Activated T-cell treated with anti-CD3 and anti-CD28 coated beads, Interleukin-2, amount 50 U/mL, for 48 hours (primary cell): ENCODE results near the gene LIPM.
"Not testable (repeated sequence)": the region's sequence is repeated elsewhere in the genome, so short reads cannot be mapped to it uniquely, and the experiment has no call there.

Source experiments
- DNase-seq, 2 experiments: peaks; one replicate each; pipeline ENCODE4 v3.0.0-alpha.2; 2020

The LIPM gene

DNA sequence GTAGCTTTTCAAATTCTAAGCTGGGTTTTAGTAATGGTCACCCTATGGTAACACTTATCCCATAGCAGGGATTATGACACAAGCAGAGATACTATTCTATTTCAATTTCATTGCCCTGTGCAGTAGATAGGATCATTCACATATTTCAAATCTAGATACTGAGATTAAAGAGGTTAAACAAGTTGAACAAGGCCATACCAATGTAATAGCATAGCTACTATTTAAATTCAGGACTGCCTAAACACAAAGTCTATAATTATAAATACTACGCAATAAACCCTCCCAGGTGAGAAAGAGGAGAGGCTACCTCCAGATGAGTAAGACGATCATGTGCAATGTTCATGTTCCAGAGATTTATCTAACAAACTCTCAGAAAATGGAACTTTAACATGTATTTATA, 1.1 kb downstream of the LIPM start:
- no peak for DNase-seq

DNA sequence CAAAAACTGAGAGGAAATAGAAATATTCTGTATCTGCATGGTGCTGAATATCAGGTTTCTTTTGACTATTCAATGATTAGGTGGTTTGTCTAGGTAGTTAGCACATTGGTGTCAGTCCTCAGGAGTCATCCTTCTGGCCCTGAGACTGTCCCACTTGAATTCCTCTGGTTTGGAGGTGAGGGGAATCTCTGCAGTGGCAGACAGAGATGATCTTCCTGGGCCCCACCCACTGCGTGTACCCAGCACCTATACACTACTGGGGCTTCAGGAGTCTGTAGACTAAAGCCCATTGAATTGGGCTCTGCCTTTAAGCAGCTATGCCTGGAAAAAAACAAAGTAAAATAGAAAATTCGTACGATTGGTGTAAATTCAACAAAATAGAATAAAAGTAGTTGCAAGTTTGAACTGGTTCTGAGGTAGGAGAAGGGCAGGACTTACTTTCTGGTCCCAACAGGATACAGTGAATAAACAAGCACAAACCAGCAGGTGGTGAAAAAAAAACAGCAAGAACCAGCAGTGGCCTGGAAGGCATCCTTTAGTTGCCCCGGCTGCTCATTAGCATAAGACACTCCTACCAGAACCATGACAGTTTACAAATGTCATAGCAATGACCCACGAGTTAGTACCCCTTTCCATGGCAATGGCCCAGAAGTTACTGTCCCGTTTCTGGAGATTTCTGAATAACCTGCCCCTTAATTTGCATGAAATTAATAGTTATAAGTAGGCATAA, 1.7 kb downstream of the LIPM start:
- no peak for DNase-seq

DNA sequence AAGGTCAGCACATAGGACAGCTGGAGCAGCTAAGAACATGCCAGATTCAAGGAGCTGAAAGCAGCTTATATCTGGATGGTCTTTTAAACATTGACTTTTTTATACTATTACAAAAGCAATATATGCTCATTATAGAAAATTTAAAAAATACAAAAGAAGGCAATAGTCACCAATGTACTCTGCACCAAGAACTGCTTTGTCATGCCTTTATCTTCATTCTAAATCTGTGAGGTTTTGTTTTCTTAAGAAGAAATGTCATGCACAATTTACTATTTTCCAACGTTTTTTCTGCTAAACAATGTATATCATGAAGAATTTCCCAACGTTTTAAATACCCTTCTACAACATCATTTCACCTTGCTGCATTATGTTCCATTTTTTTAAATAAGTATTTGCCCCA, 2.8 kb downstream of the LIPM start:
- no peak for DNase-seq

DNA sequence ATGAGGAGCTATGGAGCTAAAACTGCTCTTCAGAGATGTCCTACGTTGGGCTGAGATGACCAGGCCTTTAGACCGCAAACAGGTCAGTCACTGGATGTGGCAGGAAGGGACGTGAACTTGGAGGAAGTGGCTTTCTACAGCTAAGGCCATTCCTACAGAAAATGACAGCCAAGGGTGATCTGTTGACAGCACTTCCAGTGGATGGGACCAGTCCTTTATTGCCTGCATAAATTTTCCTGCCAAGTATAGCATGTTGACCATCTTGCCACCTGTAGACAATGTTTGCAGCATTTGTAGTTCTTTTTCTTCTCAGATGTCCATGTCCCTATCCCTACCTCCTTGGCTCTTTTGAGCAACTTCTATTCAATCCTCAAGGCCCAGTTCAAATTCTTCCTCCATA, 3.4 kb downstream of the LIPM start:
- no peak for DNase-seq

DNA sequence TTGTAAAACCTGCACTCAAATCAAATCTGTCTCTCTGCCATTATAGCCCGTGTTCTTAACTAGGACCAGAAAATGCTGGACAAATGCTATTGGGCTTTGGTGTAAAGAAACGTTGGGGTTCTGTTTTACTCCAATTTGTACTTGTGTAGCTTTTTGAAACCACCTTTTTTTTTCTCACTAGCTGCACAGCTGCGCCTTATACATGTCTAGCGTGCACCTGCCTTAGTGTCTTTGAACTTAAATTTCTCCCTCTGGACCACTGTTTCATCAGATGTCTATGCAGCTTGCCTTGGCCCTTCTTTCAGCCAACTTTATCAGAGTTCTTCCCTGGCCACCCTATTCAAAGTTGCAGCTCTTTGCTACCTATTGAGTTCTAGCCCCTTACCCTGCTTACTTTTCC, 7.1 kb downstream of the LIPM start:
- DNase-seq, result no peak

DNA sequence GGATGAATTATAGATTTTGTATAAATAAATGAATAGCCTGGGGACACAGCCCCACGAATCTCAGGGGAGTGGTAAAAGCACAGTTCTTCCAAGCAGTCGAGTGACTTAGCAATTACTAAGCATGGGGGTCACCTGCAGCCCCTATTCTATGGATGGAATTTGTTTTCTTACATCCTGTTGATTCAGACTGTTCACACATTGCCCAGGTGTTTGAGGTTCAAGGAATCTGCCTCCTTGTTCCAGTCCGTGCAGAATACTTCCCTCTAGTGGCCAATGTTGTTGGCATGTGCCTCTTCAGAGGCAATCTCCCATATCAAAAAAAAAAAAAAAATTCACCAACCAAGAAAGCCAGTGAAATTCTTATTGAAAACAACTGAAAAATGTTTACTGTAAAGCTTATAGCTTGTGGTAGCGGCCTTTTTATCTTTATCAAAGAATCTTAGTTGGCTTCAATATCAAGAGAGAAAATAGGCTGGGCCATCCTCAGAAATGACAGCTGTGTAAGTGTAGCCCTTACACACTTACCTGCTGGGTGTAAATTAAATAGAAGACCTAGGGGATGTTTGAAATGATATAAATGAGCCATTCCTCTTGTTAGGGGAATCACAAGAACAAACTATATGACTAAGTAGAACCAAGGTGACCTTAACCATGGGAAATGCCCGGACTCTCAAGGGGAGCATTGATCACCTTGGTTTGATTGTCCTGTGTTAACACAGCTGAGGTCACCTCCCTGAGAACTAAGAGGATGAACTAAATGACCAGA, 7.8 kb downstream of the LIPM start:
- no peak for DNase-seq

DNA sequence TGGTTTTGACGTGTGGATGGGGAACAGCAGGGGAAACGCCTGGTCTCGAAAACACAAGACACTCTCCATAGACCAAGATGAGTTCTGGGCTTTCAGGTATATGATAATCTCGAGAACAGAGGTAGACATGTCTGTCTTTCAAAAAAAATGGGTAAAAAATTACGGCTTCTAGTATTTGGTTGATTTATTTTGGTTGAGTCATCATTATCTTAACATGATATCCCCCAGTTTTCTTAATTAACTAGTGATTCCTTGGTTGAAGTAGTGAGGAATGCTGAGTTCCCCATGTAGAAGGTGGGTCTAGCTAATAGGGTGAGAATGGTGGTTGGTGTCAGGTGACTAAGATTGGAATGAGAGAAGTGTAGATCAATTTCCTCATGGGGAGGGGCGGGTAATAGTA, 10.7 kb downstream of the LIPM start:
- no peak for DNase-seq

DNA sequence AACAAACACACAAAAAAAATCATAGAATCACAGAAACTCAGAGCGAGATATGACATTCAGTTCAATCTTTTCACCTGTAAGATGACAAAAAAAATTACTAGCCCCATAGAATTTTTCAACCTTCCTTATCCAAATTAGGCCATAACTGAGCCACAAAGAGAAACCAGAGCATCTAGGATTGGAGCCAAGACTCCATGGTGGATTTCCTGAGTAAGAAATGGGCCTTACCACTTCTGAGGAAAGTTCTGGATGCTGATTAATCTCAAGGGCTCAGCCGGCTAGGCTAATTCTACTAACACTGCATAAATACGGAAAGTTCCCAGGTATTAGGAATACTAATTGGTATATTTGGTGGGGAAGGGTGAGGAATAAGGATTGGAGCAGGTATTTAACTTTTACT, 16.8 kb downstream of the LIPM start:
- DNase-seq, result no peak

DNA sequence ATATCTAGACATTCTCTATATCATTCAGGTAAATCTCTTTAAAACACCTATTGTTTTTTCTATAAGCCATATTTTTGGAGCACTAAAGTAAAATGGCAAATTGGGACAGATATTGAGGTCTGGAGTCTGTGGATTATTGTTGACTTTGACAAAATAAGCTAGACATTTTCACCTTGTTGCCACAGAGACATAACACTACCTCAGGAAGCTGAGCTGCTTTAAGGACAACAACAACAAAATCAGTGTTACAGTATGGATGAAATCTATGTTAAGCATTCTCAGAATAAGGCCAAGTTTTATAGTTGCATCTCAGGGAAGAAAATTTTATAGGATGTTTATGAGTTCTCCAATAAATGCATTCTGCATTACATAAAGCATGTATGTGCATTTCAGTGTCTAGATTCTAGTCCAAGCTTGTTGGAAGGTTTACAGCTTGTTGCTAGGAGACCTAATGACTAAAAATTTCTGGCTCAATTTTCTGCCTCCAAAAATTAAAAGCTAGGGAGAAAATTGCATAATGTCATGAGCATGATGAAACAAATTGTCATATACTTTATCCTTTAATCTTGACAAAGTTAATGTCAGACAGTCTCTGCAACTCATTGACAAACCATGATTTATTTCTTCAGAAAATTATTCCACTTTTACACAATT, 18.3 kb downstream of the LIPM start:
- DNase-seq, result no peak

DNA sequence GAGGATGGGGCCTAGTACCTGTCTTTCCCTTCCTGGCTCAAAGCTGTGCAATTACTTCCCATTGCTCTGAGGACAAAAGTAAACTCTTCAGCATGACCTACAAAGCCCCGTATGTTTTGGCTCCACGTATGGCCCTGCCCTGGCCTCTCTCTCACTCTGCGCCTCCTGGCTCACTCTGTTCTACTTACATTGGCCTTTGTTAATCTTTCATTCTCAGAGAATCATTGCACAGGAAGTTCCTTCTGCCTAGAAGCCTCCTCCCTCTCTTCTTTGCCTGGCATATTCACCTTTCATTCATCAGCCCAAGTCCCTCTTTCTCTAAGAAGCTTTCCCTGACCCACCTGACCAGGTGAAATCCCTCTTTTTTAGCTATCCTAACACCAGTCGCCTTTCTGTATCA, 23.9 kb downstream of the LIPM start:
- DNase-seq, result no peak

DNA sequence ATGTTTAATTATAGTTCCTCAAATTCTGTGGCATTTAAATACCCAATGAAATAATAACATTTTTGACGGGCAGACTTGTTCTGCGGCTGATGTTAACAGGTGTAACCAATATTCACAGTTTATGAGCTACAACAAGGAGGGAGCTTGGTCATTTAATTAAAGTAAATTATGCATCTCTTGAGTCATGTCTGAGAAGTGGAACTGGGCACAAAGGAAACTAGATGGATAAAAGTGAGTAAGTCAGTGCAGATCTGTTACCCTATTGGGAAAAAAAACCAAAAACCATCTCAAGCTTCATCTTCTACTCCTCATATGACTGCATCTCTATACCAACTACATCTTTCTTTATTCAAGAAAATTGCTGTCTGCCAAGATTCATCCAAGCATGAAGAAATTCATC, 25.1 kb downstream of the LIPM start:
- no peak for DNase-seq

DNA sequence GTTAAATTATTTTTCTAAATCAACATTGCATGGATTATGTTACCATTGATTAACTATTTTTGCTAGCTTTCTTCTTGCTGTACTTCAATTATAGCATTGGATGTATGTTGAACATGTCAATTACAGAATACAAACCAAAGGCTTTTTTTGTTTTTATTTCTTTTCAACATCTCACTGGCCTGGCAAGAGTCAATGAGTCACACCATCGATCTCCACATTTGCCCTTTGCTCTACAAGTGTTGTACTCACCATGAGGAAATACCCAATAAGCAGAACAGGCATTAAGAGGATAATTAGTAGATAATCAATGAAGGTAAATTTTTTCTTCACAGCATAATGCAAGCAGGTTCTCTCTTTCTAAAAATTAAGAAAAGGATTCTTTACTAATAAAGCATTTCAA, 25.8 kb downstream of the LIPM start:
- no peak for DNase-seq

DNA sequence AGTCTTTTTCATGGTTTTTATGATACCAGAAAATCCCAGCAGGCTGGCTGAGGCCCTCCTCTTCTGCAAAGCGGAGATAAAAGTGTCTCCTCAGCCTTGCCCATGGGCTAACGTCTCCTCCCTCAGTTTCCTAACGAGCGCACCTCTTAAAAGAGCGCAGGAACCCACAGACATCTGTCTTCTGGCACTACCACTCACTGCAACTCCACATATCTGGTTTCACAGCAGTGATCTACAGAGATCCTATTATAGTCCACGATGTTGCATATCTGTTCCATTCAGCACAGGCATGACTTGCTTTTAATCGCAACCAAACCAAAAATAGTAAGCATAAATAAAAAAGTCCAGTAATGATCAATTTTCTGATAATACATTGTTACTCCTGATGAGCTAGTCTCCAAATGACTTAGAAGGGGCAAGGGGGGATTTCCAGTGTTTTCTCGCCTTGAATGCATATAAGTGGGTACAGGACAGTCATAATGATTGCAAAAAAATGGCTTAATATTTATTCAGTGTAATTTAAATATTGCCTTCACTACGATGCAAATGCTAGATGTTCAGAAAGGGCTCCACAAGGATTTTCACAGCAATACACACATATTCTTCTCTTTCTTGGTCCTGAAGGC, 28.2 kb downstream of the LIPM start:
- no peak for DNase-seq

DNA sequence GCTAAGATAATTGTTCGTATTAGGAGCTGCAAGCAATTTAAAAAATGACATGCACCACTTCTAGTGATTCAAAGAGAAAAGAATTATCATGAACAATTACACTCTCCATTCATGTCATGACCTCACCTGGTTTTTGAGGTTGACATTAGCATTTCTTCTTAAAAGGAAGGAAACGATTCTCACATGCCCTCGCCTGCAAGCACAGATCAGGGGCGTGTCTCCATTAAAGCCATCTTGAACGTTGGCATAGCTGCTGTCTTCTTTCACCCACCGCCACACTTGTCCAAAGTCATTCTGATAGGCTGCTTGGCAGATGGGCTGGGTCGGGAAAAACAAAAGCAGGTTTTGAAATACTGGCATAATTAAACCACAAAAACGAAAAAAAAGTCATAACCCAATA, 29.2 kb downstream of the LIPM start:
- DNase-seq, result peak; percentile 43 to 50

DNA sequence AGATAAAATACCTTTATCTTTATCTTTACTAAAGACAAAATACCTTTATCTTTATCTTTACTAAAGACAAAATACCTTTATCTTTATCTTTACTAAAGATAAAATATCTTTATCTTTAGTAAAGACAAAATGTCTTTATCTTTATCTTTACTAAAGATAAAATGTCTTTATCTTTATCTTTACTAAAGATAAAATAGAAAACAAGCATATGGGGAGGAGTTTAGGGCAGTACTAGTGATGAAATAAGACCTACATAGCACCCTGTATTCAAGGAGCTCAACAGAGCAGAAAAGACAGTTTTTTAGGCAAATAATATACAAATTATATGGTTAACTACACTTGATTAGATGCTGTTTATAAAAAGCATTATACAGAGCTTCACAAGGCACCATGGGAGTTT, 29.8 kb downstream of the LIPM start:
- no peak for DNase-seq

DNA sequence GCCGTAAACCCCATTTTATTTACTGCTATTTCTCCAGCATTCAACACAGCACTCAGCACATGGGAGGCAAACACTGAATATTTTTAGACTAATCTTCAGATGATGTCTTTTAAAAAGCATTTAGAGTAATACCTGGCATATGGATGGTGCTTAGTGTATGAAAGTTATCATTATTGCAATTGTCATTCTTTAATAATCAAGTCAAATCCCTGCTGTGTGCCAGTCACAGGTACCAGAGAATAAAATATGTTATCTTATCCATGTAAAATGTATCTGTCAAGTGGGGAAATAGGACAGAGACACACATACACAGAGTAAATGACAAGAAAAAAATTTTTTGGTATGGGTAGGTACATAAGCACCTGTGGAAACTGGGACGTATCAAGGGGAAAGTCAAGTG, 30.6 kb downstream of the LIPM start:
- no peak for DNase-seq

DNA sequence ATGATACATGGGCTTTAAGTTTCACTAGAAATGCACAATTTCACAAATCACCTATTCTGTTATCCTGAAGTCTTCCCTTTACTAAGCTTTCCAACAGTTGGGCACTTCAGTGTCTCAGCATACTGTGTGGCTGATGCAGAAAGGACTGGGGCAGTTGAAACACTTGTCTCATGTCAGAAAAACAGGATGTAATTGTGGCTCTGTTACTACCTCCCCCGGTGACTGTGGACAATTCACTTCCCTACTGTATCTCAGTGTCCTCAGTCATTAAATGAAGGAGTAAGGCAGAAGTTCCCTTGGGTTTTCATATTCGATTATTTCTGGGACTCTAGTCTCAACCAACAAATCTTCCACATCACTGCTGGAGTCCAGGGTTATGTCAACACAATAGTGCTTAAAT, 31.2 kb downstream of the LIPM start:
- DNase-seq, result no peak

DNA sequence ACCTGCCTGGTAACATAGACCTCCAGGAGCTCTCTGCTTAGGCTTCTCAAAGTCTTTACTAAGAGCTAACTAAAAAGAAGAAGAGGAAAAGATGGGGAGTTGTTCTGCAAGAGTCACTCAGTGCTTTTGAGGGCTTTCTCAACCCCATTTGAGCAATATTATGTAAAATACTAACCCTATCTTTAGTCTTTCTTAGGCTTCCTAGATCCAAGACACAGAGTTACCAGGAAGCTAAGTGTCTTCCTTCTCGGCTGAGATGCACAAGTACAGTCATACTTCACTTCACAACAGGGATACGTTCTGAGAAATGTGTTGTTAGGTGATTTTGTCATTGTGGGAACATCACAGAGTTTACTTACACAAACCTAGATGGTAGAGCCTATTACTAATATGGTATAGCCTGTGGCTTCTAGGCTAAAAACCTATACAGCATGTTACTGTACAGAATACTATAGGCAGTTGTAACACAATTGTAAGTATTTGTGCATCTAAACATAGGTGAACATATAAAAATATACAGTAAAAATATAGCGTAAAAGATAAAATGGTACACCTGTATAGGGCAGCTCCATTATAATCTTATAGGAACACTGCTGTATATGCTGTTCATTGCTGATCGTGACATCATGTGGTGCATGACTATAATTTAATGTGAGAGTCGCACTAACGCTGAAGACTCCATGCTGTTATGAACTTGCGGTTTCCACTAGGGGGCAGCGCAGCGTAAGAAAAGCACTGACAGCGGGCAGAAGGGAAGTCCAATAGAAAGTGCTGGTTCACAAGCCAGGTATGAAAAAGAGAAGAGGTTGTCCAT, 32.8 kb downstream of the LIPM start:
- DNase-seq, result peak; percentile 91 to 93

DNA sequence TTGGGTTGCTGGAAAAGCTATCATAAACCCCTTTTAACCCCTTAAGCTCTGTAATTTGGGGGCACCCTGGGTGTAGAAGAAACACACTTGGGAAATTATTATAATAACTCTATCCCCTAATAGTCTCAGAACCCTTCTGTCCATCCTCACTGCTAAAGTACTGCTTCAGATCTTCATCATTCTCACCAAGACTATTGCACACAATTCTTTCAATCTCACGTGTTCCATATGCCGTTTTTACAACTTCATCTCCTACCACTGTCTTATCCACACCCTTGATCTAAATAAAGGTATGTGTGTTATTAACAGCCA, 33.3 kb downstream of the LIPM start:
- DNase-seq, result no peak

DNA sequence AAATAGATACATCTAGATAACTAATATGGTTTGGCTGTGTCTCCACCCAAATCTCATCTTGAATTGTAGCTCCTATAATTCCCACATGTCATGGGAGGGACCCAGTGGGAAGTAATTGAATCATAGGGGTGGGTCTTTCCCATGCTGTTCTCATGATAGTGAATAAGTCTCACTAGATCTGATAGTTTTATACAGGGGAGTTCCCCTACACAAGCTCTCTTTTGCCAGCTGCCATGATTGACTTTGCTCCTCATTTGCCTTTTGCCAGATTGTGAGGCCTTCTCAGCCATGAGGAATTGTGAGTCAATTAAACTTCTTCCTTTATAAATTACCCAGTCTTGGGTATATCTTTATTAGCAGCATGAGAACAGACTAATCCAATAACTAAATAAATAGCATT, 35.1 kb downstream of the LIPM start:
- not testable (repeated sequence) for DNase-seq

DNA sequence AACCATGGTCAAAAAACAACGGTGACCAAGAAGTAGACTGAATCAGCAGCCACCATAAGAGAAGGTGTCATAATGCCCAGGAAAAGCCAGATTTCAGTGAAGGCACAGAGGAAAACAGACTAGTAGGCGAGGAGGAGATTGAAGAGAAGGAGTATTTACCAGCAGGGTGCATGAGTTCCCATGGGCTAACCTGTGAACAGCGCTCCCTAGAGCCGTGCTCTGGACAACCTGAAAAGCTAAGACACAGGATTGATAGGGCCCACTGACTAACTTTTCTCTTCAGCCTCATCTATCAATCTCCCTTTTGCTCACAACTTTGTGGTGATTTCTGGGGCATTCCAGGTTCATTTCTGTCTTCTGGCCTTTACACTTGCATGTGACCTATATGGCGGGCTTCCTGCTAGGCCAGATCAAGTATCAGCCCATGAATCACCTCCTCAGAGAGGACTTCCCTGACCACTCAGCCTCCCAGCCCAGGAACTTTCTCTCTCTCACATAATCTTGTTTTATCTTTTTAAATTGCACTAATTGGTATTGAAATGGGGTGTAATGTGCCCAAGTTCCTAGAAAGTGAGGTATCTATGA, 36.3 kb downstream of the LIPM start:
- no peak for DNase-seq

DNA sequence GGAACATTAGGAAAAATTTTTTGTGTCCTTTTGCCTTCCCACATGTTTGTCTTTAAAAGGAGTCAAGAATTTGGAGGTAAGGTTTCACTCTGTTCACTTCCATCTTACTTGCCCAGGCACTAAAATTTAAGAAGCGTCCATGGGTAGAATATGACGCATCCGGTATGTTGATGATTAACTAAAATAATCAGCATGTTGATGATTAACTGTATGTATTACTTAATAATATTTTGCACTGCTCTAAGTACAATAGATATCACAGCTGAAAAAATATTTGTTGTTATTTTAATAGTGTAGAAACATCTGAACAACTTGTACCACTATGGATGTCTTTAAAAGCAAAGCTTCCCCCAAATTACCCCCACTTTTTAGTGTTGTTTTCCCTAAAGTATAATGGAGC, 37.6 kb downstream of the LIPM start:
- no peak for DNase-seq

DNA sequence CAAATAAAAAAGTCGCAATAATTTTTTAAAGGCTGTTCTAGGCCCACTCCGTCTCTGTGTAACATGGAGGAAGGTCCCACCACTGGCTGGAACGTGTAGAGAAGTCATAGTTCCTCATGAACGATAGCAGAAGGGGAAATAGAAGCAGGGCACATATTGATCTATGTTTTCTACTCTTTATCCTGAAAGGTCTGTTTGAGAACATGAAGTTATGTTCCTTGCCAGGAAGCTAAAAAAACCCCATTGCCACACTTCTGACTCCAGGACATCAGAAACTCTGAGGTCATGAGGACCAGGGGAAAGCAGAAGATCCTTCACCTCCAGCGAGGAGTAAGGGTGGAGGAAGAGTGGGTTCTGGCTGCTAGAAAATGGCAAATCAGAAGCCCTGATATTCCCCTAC, 38.4 kb downstream of the LIPM start:
- no peak for DNase-seq
